ENCODE results near the gene ARHGAP15.

The ARHGAP15 gene

GRCh38 chr2:143635302-143635701 lies 506.1 kb downstream of the ARHGAP15 start:
- no peak for DNase-seq

GRCh38 chr2:143635936-143636335 lies 506.7 kb downstream of the ARHGAP15 start:
- no peaks in the 10 kb centered on the region for H3K4me1 ChIP-seq
- no peak for DNase-seq
- H3K36me3 ChIP-seq = no peaks in the 10 kb centered on the region
- H3K27me3 ChIP-seq = no peaks in the 10 kb centered on the region
- no peak overlapping the region for H3K4me3 ChIP-seq (ENCODE audit: low read depth, low read length)
- no peaks in the 10 kb centered on the region for H3K9me3 ChIP-seq
- TF ChIP-seq, protein P1, sequence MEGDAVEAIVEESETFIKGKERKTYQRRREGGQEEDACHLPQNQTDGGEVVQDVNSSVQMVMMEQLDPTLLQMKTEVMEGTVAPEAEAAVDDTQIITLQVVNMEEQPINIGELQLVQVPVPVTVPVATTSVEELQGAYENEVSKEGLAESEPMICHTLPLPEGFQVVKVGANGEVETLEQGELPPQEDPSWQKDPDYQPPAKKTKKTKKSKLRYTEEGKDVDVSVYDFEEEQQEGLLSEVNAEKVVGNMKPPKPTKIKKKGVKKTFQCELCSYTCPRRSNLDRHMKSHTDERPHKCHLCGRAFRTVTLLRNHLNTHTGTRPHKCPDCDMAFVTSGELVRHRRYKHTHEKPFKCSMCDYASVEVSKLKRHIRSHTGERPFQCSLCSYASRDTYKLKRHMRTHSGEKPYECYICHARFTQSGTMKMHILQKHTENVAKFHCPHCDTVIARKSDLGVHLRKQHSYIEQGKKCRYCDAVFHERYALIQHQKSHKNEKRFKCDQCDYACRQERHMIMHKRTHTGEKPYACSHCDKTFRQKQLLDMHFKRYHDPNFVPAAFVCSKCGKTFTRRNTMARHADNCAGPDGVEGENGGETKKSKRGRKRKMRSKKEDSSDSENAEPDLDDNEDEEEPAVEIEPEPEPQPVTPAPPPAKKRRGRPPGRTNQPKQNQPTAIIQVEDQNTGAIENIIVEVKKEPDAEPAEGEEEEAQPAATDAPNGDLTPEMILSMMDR (IDR thresholded peaks at IDR 0.05; ENCODE audit: low read depth, low read length) = no peak

More at GRCh38 chr2:143635302-143635701, 506.1 kb downstream of the ARHGAP15 start:
- TF ChIP-seq, protein P1 (IDR thresholded peaks at IDR 0.05; ENCODE audit: low read depth, low read length) = no peak
- no peaks in the 10 kb centered on the region for H3K36me3 ChIP-seq
- no peaks in the 10 kb centered on the region for H3K4me1 ChIP-seq
- no peaks in the 10 kb centered on the region for H3K27me3 ChIP-seq
- no peak overlapping the region for H3K4me3 ChIP-seq (ENCODE audit: low read depth, low read length)
- H3K9me3 ChIP-seq = no peaks in the 10 kb centered on the region

- Histone ChIP-seq H3K9me3 (no peaks in the 10 kb centered on the region), H3K4me3 (ENCODE audit: low read depth, low read length) (no peak overlapping the region), H3K4me1 (no peaks in the 10 kb centered on the region), H3K36me3 (no peaks in the 10 kb centered on the region), H3K27me3 (no peaks in the 10 kb centered on the region)
- DNase-seq = no peak
- TF ChIP-seq, protein P1 (IDR thresholded peaks at IDR 0.05; ENCODE audit: low read depth, low read length) = no peak
Measured at GRCh38 chr2:143640826-143641225, 511.6 kb downstream of the ARHGAP15 start.

DNA sequence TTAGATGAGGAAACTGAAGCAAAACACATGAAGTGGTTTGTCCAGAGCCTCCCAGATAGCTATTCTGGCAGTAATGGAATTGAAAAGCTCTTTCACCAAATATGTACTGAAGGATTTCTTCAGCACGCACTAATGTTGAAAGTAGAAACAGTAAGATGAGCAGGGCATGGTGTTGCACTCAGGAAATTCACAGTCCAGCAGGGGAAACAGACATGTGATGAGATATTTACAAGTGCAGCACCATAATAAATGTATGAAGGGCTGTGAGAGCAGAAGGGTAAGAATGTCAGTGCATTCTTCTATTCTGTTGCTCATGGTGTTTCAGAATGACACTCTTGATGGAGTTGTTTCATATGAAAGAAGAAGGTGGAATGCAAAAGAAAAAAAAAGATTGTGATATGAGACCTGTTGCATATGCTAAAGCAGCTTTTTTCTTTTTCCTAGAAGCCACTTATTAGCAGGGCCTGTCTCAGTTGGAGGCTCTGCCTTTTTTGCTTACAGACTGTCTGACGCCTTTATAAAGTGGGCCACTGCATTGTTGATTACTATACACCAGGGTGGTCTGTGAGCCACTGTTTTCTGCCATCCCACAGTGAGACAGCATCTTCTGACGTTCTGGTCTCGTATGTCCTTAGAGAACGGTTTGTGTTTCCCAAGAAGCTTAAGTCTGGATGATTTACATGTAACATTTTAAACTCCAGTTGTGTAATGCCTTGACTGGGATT lies 516.9 kb downstream of the ARHGAP15 start:
- no peak for DNase-seq
- Histone ChIP-seq H3K4me3 (ENCODE audit: low read depth, low read length) (no peak overlapping the region), H3K9me3 (no peaks in the 10 kb centered on the region), H3K36me3 (no peaks in the 10 kb centered on the region), H3K4me1 (no peaks in the 10 kb centered on the region), H3K27me3 (no peaks in the 10 kb centered on the region)
- TF ChIP-seq, protein P1 (IDR thresholded peaks at IDR 0.05; ENCODE audit: low read depth, low read length) = no peak

- Histone ChIP-seq H3K4me3 (ENCODE audit: low read depth, low read length) (no peak overlapping the region), H3K4me1 (no peaks in the 10 kb centered on the region), H3K36me3 (no peaks in the 10 kb centered on the region), H3K27me3 (no peaks in the 10 kb centered on the region), H3K9me3 (no peaks in the 10 kb centered on the region)
- TF ChIP-seq, protein P1 (IDR thresholded peaks at IDR 0.05; ENCODE audit: low read depth, low read length) = no peak
- no peak for DNase-seq
Measured at GRCh38 chr2:143649226-143649740, 520.1 kb downstream of the ARHGAP15 start.

DNA sequence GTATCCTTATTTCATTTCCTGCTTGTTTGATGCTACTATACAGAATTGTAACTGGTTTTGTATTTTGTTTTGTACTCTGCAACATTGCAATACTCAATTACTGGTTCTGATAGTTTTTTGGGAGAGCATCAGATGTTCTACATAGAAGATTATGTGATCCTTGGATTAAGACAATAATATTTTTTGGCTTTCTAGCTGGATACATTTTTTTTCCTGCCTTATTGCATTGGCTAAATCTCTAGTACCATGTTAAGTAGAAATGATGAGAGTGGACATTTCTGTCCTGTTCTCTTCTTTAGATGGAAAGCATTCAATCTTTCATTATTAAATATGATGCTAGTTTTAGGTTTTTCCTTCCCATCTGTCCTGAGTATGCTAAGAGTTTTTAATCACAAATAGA lies 523.5 kb downstream of the ARHGAP15 start:
- no peaks in the 10 kb centered on the region for H3K27me3 ChIP-seq
- no peak overlapping the region for H3K4me3 ChIP-seq (ENCODE audit: low read depth, low read length)
- H3K4me1 ChIP-seq = no peaks in the 10 kb centered on the region
- DNase-seq = no peak
- H3K36me3 ChIP-seq = no peaks in the 10 kb centered on the region
- H3K9me3 ChIP-seq = no peaks in the 10 kb centered on the region
- TF ChIP-seq, protein P1 (IDR thresholded peaks at IDR 0.05; ENCODE audit: low read depth, low read length) = no peak
